HG02840 (cell line): ENCODE data around the gene ROMO1.

Experiments
- ATAC-seq: cut with Tn5 transposase; IDR thresholded peaks from one replicate; pipeline ENCODE4 v1.9.1; 2021; ENCODE audit warnings: mild to moderate bottlenecking, moderate library complexity, moderate number of reproducible peaks; ENCODE audit not compliant: unreplicated experiment, low FRiP score

Gene ROMO1

GRCh38 chr20:35699127-35699956, at the start of gene ROMO1, which contains the start of gene NFS1:
ROMO1 (plus strand) TSS chr20:35699405; CDS start chr20:35699633, 228 bp downstream.
NFS1 (minus strand) TSS chr20:35699352; CDS start chr20:35699288, 64 bp downstream.
- peak; percentile 83 for ATAC-seq

GRCh38 chr20:35650632-35651031, 48.6 kb upstream of the ROMO1 start:
- ATAC-seq: no peak

- no peak for ATAC-seq
These were observed 47.2 kb upstream of the ROMO1 start for GRCh38 chr20:35651958-35652357.

GRCh38 chr20:35652641-35653429, 46.4 kb upstream of the ROMO1 start:
- no peak for ATAC-seq

- ATAC-seq: no peak
These were observed 45.8 kb upstream of the ROMO1 start for GRCh38 chr20:35653430-35653734.

GRCh38 chr20:35653893-35654292, 45.3 kb upstream of the ROMO1 start:
- no peak for ATAC-seq

- ATAC-seq: no peak
These were observed 44.8 kb upstream of the ROMO1 start for GRCh38 chr20:35654415-35654814.

- ATAC-seq: no peak
These were observed 41.9 kb upstream of the ROMO1 start for GRCh38 chr20:35657271-35657670.

GRCh38 chr20:35660122-35660937, 38.9 kb upstream of the ROMO1 start:
- ATAC-seq: no peak

- no peak for ATAC-seq
These were observed 38.2 kb upstream of the ROMO1 start for GRCh38 chr20:35661053-35661452.

GRCh38 chr20:35661908-35662307, 37.3 kb upstream of the ROMO1 start:
- no peak for ATAC-seq

GRCh38 chr20:35662551-35662950, 36.7 kb upstream of the ROMO1 start:
- no peak for ATAC-seq

GRCh38 chr20:35663516-35664465, 35.4 kb upstream of the ROMO1 start:
- ATAC-seq: peak; percentile 21

GRCh38 chr20:35664466-35665206, 34.6 kb upstream of the ROMO1 start, which contains the start of the genes CPNE1 and RBM12:
CPNE1 (minus strand) TSS chr20:35664900; CDS start chr20:35632923, 31,977 bp downstream.
RBM12 (minus strand) TSS chr20:35664900; CDS start chr20:35655322, 9,578 bp downstream.
- peak; percentile 67 for ATAC-seq

GRCh38 chr20:35665949-35666288, 33.3 kb upstream of the ROMO1 start:
- ATAC-seq: no peak

GRCh38 chr20:35669221-35669620, 30.0 kb upstream of the ROMO1 start:
- ATAC-seq: no peak

- no peak for ATAC-seq
These were observed 29.5 kb upstream of the ROMO1 start for GRCh38 chr20:35669681-35670080.

- ATAC-seq: no peak
These were observed 25.3 kb upstream of the ROMO1 start for GRCh38 chr20:35673884-35674283.

- no peak for ATAC-seq
These were observed 24.3 kb upstream of the ROMO1 start for GRCh38 chr20:35674921-35675320.
